Mucosa of descending colon (tissue), 3 donors: ENCODE measurements around the gene BET1L. TPM values are rescaled to one million over a fixed set of nuclear protein-coding genes. Genes with fewer than 3 reads are reported as not detected.

Experiments
- ATAC-seq: fragments of 200-7000 bp; cut with Tn5 transposase; one replicate; pipeline ENCODE4 v1.9.1; 2020; ENCODE audit warnings: mild to moderate bottlenecking, moderate library complexity
- DNase-seq, 3 donors: peaks; one replicate each; pipeline ENCODE4 v3.0.0-alpha.2; 2020
- H3K36me3 ChIP-seq: fragments of 200-600 bp; one replicate; pipeline ENCODE4 v1.8.0; 2021; ENCODE audit warnings: low read depth, mild to moderate bottlenecking
- H3K4me1 ChIP-seq: fragments of 200-600 bp; one replicate; pipeline ENCODE4 v1.8.0; 2021; ENCODE audit warnings: low read depth, mild to moderate bottlenecking
- H3K4me3 ChIP-seq: fragments of 200-600 bp; one replicate; pipeline ENCODE4 v1.8.0; 2021; ENCODE audit warnings: mild to moderate bottlenecking
- H3K9me3 ChIP-seq: fragments of 200-600 bp; one replicate; pipeline ENCODE4 v1.8.0; 2021; ENCODE audit warnings: mild to moderate bottlenecking
- intact Hi-C, 2 donors: fragments of 100-400 bp; cut with DNase I in 1 of 2; cut with micrococcal nuclease in 1 of 2; formaldehyde crosslinking; loops; one replicate each; pipeline versions ENCODE4 v1.11.0 to v1.11.1; 2022; cut with DNase I, micrococcal nuclease
- total RNA-seq, 3 donors: library from RNA; stranded (reverse); fragmentation: NEBNext Ultra II Directional in 2 of 3; extraction: Animal tissue kit (Norgen Biotek cat#: 25700) in 2 of 3; gene quantifications; one replicate each; pipeline versions ENCODE4 v1.2.1 to v1.2.4, GENCODE V29; 2021 to 2023
- TF ChIP-seq, protein P1 (sequence below): fragments of 200-600 bp; IDR thresholded peaks from one replicate; pipeline ENCODE4 v1.8.0; 2022; ENCODE audit warnings: antibody characterized with exemption, mild to moderate bottlenecking
- donor health status: DM: no; HTN: no; CAD: no; lungs with moderate emphysema.
- donor health status: DM: no; HTN: no; CAD: no.
- donor health status: DM: no; HTN: yes; CAD: no.

BET1L gene
- total RNA-seq, 3 donors from 2014 or later: 51.5 to 59.9 (median 55.8) TPM

DNA sequence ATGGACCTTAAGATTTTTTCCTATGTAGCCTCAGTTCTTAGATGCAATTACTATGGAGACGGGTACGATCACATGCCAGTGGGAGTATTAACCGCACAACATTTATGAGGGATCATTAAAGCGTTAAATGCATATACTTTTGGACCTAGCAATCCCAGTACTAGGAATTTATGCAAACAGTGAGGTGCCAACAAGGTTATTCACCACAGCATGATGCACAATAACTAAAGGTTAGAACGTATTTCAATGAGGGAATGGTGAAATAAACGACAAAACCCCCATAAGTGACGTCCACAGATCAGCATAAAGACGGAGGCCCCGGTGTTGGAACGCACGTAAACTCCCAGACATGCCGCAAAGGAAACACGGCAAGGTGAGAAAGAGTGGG lies 28.4 kb upstream of the BET1L start:
- H3K36me3 ChIP-seq: no peaks in the 10 kb centered on the region
- peaks cover 18% of the 10 kb centered on the region for H3K4me1 ChIP-seq
- no peaks in the 10 kb centered on the region for H3K9me3 ChIP-seq
- DNase-seq (no peak), ATAC-seq (peak; percentile 23)
- H3K4me3 ChIP-seq: peak overlapping the region; percentile 80
- intact Hi-C loops: no loop called here
- TF ChIP-seq, protein P1, sequence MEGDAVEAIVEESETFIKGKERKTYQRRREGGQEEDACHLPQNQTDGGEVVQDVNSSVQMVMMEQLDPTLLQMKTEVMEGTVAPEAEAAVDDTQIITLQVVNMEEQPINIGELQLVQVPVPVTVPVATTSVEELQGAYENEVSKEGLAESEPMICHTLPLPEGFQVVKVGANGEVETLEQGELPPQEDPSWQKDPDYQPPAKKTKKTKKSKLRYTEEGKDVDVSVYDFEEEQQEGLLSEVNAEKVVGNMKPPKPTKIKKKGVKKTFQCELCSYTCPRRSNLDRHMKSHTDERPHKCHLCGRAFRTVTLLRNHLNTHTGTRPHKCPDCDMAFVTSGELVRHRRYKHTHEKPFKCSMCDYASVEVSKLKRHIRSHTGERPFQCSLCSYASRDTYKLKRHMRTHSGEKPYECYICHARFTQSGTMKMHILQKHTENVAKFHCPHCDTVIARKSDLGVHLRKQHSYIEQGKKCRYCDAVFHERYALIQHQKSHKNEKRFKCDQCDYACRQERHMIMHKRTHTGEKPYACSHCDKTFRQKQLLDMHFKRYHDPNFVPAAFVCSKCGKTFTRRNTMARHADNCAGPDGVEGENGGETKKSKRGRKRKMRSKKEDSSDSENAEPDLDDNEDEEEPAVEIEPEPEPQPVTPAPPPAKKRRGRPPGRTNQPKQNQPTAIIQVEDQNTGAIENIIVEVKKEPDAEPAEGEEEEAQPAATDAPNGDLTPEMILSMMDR: no peak

DNA sequence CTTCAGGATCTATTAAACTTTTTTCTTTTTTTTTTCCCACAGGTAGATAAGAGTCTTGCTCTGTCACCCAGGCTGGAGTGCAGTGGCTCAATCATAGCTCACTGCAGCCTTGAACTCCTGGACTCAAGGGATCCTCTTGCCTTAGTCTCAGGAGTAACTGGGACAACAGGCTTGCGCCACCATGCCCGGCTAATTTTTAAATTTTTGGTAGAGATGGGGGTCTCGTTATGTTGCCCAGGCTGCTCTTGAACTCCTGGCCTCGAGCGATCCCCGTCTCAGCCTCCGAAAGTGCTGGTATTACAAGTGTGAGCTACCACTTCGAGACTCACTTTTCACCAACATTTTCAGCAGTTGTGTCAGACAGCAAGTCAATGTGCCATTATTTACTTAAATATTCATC lies 28.0 kb upstream of the BET1L start:
- no peaks in the 10 kb centered on the region for H3K9me3 ChIP-seq
- H3K4me3 ChIP-seq: no peak overlapping the region
- intact Hi-C loops: no loop called here
- H3K36me3 ChIP-seq: no peaks in the 10 kb centered on the region
- H3K4me1 ChIP-seq: peaks cover 18% of the 10 kb centered on the region
- TF ChIP-seq, protein P1: no peak
- no peak for ATAC-seq
- DNase-seq: no peak

DNA sequence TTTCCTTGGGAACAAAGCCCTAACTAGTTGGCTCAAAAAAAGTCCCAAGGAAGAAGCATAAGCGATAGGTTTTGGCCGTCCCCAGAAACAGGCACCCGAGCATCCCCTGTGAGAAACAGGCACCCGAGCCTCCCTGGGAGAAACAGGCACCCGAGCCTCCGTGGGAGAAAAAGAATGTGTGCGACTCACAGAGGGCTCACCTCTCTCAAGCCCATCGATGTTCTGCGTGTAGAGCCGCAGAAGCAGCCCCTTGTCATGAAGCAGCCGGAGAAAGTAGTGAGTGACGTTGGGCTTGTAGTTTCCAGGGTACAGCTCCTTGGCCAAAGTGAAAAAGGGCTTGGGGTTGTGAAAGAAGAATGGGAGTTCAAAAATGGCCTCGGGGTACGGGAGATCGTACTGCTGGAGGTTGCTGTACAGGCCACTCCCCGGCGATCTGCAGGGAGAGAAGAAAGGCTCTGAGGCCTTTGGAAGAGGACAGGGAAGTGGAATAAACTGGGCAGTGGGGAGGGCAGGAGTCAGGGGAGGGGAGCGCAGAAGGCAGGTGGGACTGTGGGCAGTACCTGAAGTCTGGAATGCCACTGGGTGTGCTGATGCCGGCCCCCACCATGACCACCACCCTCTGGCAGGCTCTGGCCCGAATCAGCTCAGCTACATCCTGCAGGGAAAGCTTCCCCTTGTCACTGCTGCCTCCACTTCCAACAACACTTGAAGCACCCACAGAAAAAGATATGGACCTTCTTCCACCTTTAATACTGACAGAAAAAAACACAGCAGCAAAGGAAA lies 25.8 kb upstream of the BET1L start:
- DNase-seq: no peak
- Histone ChIP-seq H3K4me3 (no peak overlapping the region), H3K4me1 (peaks cover 18% of the 10 kb centered on the region), H3K36me3 (no peaks in the 10 kb centered on the region), H3K9me3 (no peaks in the 10 kb centered on the region)
- ATAC-seq: no peak
- intact Hi-C loops: no loop called here
- TF ChIP-seq, protein P1: no peak

DNA sequence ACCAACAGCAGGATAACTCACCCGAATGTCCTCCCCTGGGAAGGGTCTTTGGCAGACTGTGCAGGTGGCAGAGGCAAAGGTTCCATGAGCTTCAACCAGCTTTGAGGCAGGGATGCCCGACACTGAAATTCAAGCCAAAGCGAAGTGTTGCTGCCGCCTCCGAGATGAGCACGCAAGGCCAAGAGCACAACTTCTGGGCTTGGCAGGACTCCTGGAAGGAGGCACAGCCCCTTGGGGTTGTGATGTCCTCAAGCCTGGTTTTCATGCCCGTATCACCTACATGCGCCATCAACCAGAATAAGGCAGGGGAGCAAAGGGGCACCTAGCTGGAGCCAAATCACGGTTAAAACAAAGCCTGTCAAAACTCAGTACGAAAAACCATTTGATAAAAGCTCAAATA lies 23.2 kb upstream of the BET1L start:
- no peaks in the 10 kb centered on the region for H3K9me3 ChIP-seq
- intact Hi-C loops: no loop called here
- no peaks in the 10 kb centered on the region for H3K36me3 ChIP-seq
- H3K4me1 ChIP-seq: peaks cover 10% of the 10 kb centered on the region
- TF ChIP-seq, protein P1: no peak
- no peak for ATAC-seq
- no peak overlapping the region for H3K4me3 ChIP-seq
- DNase-seq: no peak

DNA sequence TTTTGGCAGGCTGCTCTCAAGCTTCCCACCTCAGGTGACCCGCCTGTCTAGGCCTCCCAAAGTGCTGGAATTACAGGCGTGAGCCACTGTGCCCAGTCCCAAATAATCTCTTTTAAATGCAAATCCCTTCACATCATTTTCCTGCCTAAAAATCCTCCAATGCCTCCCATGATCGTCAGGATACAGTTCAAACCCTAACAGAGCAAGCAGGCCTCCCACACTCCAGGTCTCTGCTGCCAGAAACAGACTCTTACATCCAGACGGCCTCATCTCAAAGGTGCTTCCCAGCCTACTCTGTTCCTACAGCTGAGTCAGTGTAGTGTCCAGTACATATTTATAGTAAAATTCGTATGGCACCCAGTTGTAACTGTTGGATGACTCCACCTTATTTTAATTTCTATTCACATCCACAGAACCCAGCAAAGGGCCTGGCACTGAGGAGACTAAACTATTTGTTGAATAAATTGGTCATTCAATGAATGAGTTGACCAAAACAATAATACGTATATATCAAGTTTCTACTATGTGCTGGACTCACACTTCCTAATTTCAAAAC lies 20.7 kb upstream of the BET1L start:
- TF ChIP-seq, protein P1: no peak
- ATAC-seq (no peak), DNase-seq (no peak)
- intact Hi-C loops: no loop called here
- Histone ChIP-seq H3K4me3 (no peak overlapping the region), H3K4me1 (peaks cover 4% of the 10 kb centered on the region), H3K36me3 (no peaks in the 10 kb centered on the region), H3K9me3 (no peaks in the 10 kb centered on the region)
